ENCODE results near the gene SCARB2. TPM values are rescaled to one million over a fixed set of nuclear protein-coding genes. Genes with fewer than 3 reads are reported as not detected.
A peak's percentile ranks its signal among the peaks of the same experiment; 100 is the strongest.

The SCARB2 gene
- total and polyA plus RNA-seq, 2 experiments from 2014 or later, result 17.7 to 41.0 TPM

DNA sequence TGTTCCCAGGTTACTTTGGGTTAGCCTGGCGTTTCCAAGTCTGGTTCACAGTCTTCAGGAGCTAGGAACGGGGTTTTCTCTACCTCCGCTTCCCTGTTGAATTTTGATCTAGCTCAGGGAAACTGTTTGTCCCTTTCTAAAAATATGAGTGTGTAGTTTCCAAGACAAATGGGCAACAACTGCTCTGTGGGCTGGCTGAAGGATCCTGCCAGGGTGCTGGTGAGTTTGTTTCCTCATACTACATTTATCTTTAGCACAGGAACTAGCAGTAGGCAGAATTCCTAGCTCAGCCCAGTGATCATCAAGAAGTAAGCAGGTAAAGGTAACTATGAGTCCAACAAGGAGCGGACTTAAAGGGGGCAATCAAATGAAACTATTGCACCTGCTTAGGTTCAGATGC, 24.6 kb upstream of the SCARB2 start:
- Histone ChIP-seq H3F3A (replicated peaks; ENCODE audit: low read depth) (no peaks in the 10 kb centered on the region), H3K9me2 (ENCODE audit: insufficient read depth) (no peaks in the 10 kb centered on the region), H3K4me1 (ENCODE audit: insufficient read depth) (peaks cover 10% of the 10 kb centered on the region), H3K27ac (ENCODE audit: low read depth) (no peak overlapping the region), H3K27me3 (ENCODE audit: insufficient read depth) (no peaks in the 10 kb centered on the region), H3K4me2 (no peak overlapping the region), H3K79me2 (replicated peaks; ENCODE audit: insufficient read depth) (peaks cover 5% of the 10 kb centered on the region), H3K4me3 (no peak overlapping the region), H2AFZ (no peak overlapping the region), H4K20me1 (replicated peaks; ENCODE audit: insufficient read depth) (no peaks in the 10 kb centered on the region), H3K36me3 (ENCODE audit: insufficient read depth) (no peaks in the 10 kb centered on the region)
- peaks cover 30% of the 10 kb centered on the region for H3K4me1 Mint-ChIP-seq
- no peak for TF ChIP-seq NANOG (IDR thresholded peaks at IDR 0.05; ENCODE audit: borderline replicate concordance)
- TF ChIP-seq ZNF114 (CRISPR knock-in tag; IDR thresholded peaks at IDR 0.05), result no peak
- TF ChIP-seq, protein P1, sequence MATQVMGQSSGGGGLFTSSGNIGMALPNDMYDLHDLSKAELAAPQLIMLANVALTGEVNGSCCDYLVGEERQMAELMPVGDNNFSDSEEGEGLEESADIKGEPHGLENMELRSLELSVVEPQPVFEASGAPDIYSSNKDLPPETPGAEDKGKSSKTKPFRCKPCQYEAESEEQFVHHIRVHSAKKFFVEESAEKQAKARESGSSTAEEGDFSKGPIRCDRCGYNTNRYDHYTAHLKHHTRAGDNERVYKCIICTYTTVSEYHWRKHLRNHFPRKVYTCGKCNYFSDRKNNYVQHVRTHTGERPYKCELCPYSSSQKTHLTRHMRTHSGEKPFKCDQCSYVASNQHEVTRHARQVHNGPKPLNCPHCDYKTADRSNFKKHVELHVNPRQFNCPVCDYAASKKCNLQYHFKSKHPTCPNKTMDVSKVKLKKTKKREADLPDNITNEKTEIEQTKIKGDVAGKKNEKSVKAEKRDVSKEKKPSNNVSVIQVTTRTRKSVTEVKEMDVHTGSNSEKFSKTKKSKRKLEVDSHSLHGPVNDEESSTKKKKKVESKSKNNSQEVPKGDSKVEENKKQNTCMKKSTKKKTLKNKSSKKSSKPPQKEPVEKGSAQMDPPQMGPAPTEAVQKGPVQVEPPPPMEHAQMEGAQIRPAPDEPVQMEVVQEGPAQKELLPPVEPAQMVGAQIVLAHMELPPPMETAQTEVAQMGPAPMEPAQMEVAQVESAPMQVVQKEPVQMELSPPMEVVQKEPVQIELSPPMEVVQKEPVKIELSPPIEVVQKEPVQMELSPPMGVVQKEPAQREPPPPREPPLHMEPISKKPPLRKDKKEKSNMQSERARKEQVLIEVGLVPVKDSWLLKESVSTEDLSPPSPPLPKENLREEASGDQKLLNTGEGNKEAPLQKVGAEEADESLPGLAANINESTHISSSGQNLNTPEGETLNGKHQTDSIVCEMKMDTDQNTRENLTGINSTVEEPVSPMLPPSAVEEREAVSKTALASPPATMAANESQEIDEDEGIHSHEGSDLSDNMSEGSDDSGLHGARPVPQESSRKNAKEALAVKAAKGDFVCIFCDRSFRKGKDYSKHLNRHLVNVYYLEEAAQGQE (IDR thresholded peaks at IDR 0.05; ENCODE audit: unreplicated experiment), result no peak
- peaks cover 16% of the 10 kb centered on the region for H3K9me3 Mint-ChIP-seq
- peaks cover 11% of the 10 kb centered on the region for H3K27me3 Mint-ChIP-seq (ENCODE audit: insufficient read depth, low read depth, poor library complexity)
- H3K36me3 Mint-ChIP-seq (ENCODE audit: low read depth), result no peaks in the 10 kb centered on the region
- DNase-seq (ENCODE audit: low spot score) (no peak), ATAC-seq (no peak)
- no peak overlapping the region for H3K4me3 Mint-ChIP-seq
- H3K27ac Mint-ChIP-seq, result no peak overlapping the region

- peaks cover 19% of the 10 kb centered on the region for H3K4me1 ChIP-seq (ENCODE audit: insufficient read depth)
- H3K27ac ChIP-seq (ENCODE audit: low read depth), result no peak overlapping the region
- ATAC-seq (no peak), DNase-seq (ENCODE audit: low spot score) (peak; percentile 84)
- peaks cover 11% of the 10 kb centered on the region; the same call in 2 of the 3 replicates for H3K36me3 Mint-ChIP-seq (ENCODE audit: low read depth)
- H4K20me1 ChIP-seq (replicated peaks; ENCODE audit: insufficient read depth), result no peaks in the 10 kb centered on the region; the same call in none of the 2 replicates
- no peak overlapping the region for H2AFZ ChIP-seq
- peaks cover 27% of the 10 kb centered on the region for H3K79me2 ChIP-seq (replicated peaks; ENCODE audit: insufficient read depth)
- H3K4me2 ChIP-seq, result peak overlapping the region; percentile 23
- H3F3A ChIP-seq (replicated peaks; ENCODE audit: low read depth), result no peaks in the 10 kb centered on the region
- H3K9me2 ChIP-seq (ENCODE audit: insufficient read depth), result no peaks in the 10 kb centered on the region
- H3K27me3 Mint-ChIP-seq (ENCODE audit: insufficient read depth, low read depth, poor library complexity), result peaks cover 11% of the 10 kb centered on the region
- no peaks in the 10 kb centered on the region for H3K27me3 ChIP-seq (ENCODE audit: insufficient read depth)
- H3K27ac Mint-ChIP-seq, result no peak overlapping the region
- peaks cover 4% of the 10 kb centered on the region; the same call in 1 of the 2 replicates for H3K36me3 ChIP-seq (ENCODE audit: insufficient read depth)
- H3K4me3 ChIP-seq, result peak overlapping the region; percentile 1
- peaks cover 40% of the 10 kb centered on the region for H3K4me1 Mint-ChIP-seq
- H3K9me3 Mint-ChIP-seq, result peaks cover 16% of the 10 kb centered on the region
- peak overlapping the region; percentile 32; the same call in 2 of the 3 replicates for H3K4me3 Mint-ChIP-seq
- no peak for TF ChIP-seq ETS1 (IDR thresholded peaks at IDR 0.05)
- no peak for TF ChIP-seq STAT1 (IDR thresholded peaks at IDR 0.05; ENCODE audit: unreplicated experiment)
- TF ChIP-seq EZH2phosphoT487 (IDR thresholded peaks at IDR 0.05; ENCODE audit: unreplicated experiment), result no peak
- TF ChIP-seq ZNF331 (CRISPR knock-in tag; IDR thresholded peaks at IDR 0.05; ENCODE audit: low read depth), result no peak
- no peak for TF ChIP-seq JUNB (IDR thresholded peaks at IDR 0.05; ENCODE audit: unreplicated experiment)
- TF ChIP-seq, protein P1 (IDR thresholded peaks at IDR 0.05; ENCODE audit: unreplicated experiment), result no peak
These were observed 22.3 kb upstream of the SCARB2 start for GRCh38 chr4:76235915-76236314.
